Measurements from ENCODE around the gene ERI3.

ERI3 gene

GRCh38 chr1:44354840-44355581, at the start of gene ERI3:
ERI3 (minus strand) TSS chr1:44355257; CDS start chr1:44355026, 231 bp downstream.
- DNase-seq (ENCODE audit: low spot score): peak; percentile 97

- no peak for DNase-seq (ENCODE audit: low spot score)
Measured at GRCh38 chr1:44401256-44402228, 46.5 kb upstream of the ERI3 start.

- peak; percentile 20 for DNase-seq (ENCODE audit: low spot score)
Measured at GRCh38 chr1:44390277-44390676, 35.2 kb upstream of the ERI3 start.

GRCh38 chr1:44389437-44389836, 34.4 kb upstream of the ERI3 start:
- no peak for DNase-seq (ENCODE audit: low spot score)

GRCh38 chr1:44388551-44388950, 33.5 kb upstream of the ERI3 start:
- no peak for DNase-seq (ENCODE audit: low spot score)

- DNase-seq (ENCODE audit: low spot score): no peak
Measured at GRCh38 chr1:44380666-44381177, 25.7 kb upstream of the ERI3 start.

GRCh38 chr1:44377925-44378784, 23.1 kb upstream of the ERI3 start:
- peak; percentile 47 for DNase-seq (ENCODE audit: low spot score)

GRCh38 chr1:44375547-44375946, 20.5 kb upstream of the ERI3 start:
- no peak for DNase-seq (ENCODE audit: low spot score)

GRCh38 chr1:44371206-44371605, 16.1 kb upstream of the ERI3 start:
- no peak for DNase-seq (ENCODE audit: low spot score)

GRCh38 chr1:44368471-44369151, 13.6 kb upstream of the ERI3 start:
- DNase-seq (ENCODE audit: low spot score): no peak

- DNase-seq (ENCODE audit: low spot score): no peak
Measured at GRCh38 chr1:44367944-44368343, 12.9 kb upstream of the ERI3 start.

GRCh38 chr1:44366371-44366975, 11.4 kb upstream of the ERI3 start:
- no peak for DNase-seq (ENCODE audit: low spot score)

- DNase-seq (ENCODE audit: low spot score): no peak
Measured at GRCh38 chr1:44361478-44361877, 6.4 kb upstream of the ERI3 start.

GRCh38 chr1:44359234-44359935, 4.3 kb upstream of the ERI3 start:
- no peak for DNase-seq (ENCODE audit: low spot score)

GRCh38 chr1:44357710-44358109, 2.7 kb upstream of the ERI3 start:
- DNase-seq (ENCODE audit: low spot score): no peak

GRCh38 chr1:44355582-44356305, 687 bp upstream of the ERI3 start:
- DNase-seq (ENCODE audit: low spot score): no peak

- DNase-seq (ENCODE audit: low spot score): no peak
Measured at GRCh38 chr1:44354268-44354839, 703 bp downstream of the ERI3 start.

- DNase-seq (ENCODE audit: low spot score): no peak
Measured at GRCh38 chr1:44353604-44354003, 1.5 kb downstream of the ERI3 start.

GRCh38 chr1:44351289-44351688, 3.8 kb downstream of the ERI3 start:
- DNase-seq (ENCODE audit: low spot score): no peak
